Stimulated activated CD4-positive, alpha-beta T cell treated with anti-CD3 and anti-CD28 coated beads, Interleukin-1b, Interleukin-23, amount 100 ng/mL, for 48 hours (primary cell): ENCODE measurements around the gene PLXNA4.

Source experiments
- DNase-seq: peaks from one replicate; pipeline ENCODE4 v3.0.0-alpha.2; 2020

The PLXNA4 gene

GRCh38 chr7:132122901-132123300 is 453.4 kb downstream of the PLXNA4 start:
- no peak for DNase-seq

- no peak for DNase-seq
Observed at GRCh38 chr7:132121987-132122386, 454.3 kb downstream of the PLXNA4 start.

GRCh38 chr7:132118641-132119040 is 457.6 kb downstream of the PLXNA4 start:
- no peak for DNase-seq

GRCh38 chr7:132117636-132118035 is 458.6 kb downstream of the PLXNA4 start:
- DNase-seq, result no peak

- DNase-seq, result no peak
Observed at GRCh38 chr7:132117181-132117580, 459.1 kb downstream of the PLXNA4 start.

GRCh38 chr7:132116369-132116768 is 459.9 kb downstream of the PLXNA4 start:
- DNase-seq, result no peak

GRCh38 chr7:132115758-132116157 is 460.5 kb downstream of the PLXNA4 start:
- no peak for DNase-seq

GRCh38 chr7:132115028-132115427 is 461.2 kb downstream of the PLXNA4 start:
- DNase-seq, result no peak

GRCh38 chr7:132114411-132114810 is 461.9 kb downstream of the PLXNA4 start:
- no peak for DNase-seq

GRCh38 chr7:132113536-132114371 is 462.5 kb downstream of the PLXNA4 start:
- DNase-seq, result no peak

- DNase-seq, result no peak
Observed at GRCh38 chr7:132112657-132113056, 463.6 kb downstream of the PLXNA4 start.

- no peak for DNase-seq
Observed at GRCh38 chr7:132112106-132112505, 464.2 kb downstream of the PLXNA4 start.

- no peak for DNase-seq
Observed at GRCh38 chr7:132110692-132111091, 465.6 kb downstream of the PLXNA4 start.

- DNase-seq, result no peak
Observed at GRCh38 chr7:132109769-132110168, 466.5 kb downstream of the PLXNA4 start.

- DNase-seq, result no peak
Observed at GRCh38 chr7:132108563-132108962, 467.7 kb downstream of the PLXNA4 start.

GRCh38 chr7:132106491-132106890 is 469.8 kb downstream of the PLXNA4 start:
- DNase-seq, result no peak

- DNase-seq, result no peak
Observed at GRCh38 chr7:132105096-132105495, 471.2 kb downstream of the PLXNA4 start.

- no peak for DNase-seq
Observed at GRCh38 chr7:132103718-132104117, 472.6 kb downstream of the PLXNA4 start.

- no peak for DNase-seq
Observed at GRCh38 chr7:132102942-132103341, 473.3 kb downstream of the PLXNA4 start.

- no peak for DNase-seq
Observed at GRCh38 chr7:132102391-132102790, 473.9 kb downstream of the PLXNA4 start.

GRCh38 chr7:132100981-132101380 is 475.3 kb downstream of the PLXNA4 start:
- DNase-seq, result no peak

- no peak for DNase-seq
Observed at GRCh38 chr7:132100483-132100882, 475.8 kb downstream of the PLXNA4 start.

- no peak for DNase-seq
Observed at GRCh38 chr7:132099163-132099562, 477.1 kb downstream of the PLXNA4 start.

- no peak for DNase-seq
Observed at GRCh38 chr7:132098327-132098726, 477.9 kb downstream of the PLXNA4 start.

- no peak for DNase-seq
Observed at GRCh38 chr7:132097550-132098134, 478.6 kb downstream of the PLXNA4 start.
